ENCODE measurements around the gene DENND2A. TPM values are rescaled to one million over a fixed set of nuclear protein-coding genes. Genes with fewer than 3 reads are reported as not detected.

The DENND2A gene
- total and polyA plus RNA-seq, 2 donors (not counting 1 experiment from before 2014, with no cell fraction given): 30.6 to 39.0 TPM

DNA sequence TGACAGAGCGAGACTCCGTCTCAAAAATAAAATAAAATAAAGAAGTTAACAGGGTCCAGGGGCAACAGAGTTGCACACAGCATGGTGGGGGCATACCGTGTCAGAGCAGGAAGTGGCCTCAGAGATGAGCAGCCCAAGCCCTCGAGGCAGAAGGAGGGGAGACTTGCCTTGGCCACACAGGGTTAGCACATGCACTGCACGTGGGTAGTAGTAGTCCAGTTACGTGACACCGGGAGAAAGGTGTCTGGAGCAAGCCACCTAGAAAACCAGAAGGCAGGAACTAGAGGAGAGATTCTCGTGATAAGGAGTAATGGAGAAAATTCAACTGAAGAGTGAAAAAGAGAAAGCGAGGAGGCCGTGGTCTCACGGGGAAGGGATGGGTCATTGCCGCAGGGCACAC is 9.8 kb upstream of the DENND2A start:
- Histone ChIP-seq H3K27me3 (ENCODE audit: control insufficient read depth, insufficient read depth, low read length) (no peaks in the 10 kb centered on the region), H4K20me1 (ENCODE audit: control insufficient read depth, extremely low read depth, insufficient read depth, low read length) (no peaks in the 10 kb centered on the region), H3K9me3 (ENCODE audit: control insufficient read depth, insufficient read depth, low read depth, low read length) (no peaks in the 10 kb centered on the region), H3K4me1 (ENCODE audit: control insufficient read depth, extremely low read depth, insufficient read depth, low read length) (no peaks in the 10 kb centered on the region), H3K9ac (ENCODE audit: insufficient read depth, low read length) (no peak overlapping the region), H3K4me3 (replicated peaks in 1 of 4; ENCODE audit: control extremely low read depth in 1 of 4, insufficient read depth in 1 of 4, low read depth in 3 of 4, low read length in 4 of 4) (no peak overlapping the region), H3K27ac (ENCODE audit: insufficient read depth, low read length) (no peak overlapping the region), H2AFZ (ENCODE audit: low read length) (no peak overlapping the region), H3K79me2 (ENCODE audit: control insufficient read depth, insufficient read depth, low read length) (no peaks in the 10 kb centered on the region), H3K36me3 (ENCODE audit: control insufficient read depth, insufficient read depth, low read length) (no peaks in the 10 kb centered on the region), H3K4me2 (ENCODE audit: extremely low read depth, insufficient read depth, low read length) (no peak overlapping the region)
- DNase-seq (ENCODE audit: low read depth in 2 of 2): no peak
- no peak for TF ChIP-seq EZH2 (IDR thresholded peaks at IDR 0.05; ENCODE audit: low read length, missing control alignments)
- TF ChIP-seq CTCF (conservative IDR thresholded peaks at IDR 0.05 in 1 of 2, IDR thresholded peaks at IDR 0.05 in 1 of 2; ENCODE audit: low read depth in 1 of 2, low read length in 2 of 2): no peak

GRCh38 chr7:140649556-140650205 is 9.1 kb upstream of the DENND2A start:
- H3K4me2 ChIP-seq (ENCODE audit: extremely low read depth, insufficient read depth, low read length): no peak overlapping the region
- TF ChIP-seq EZH2 (IDR thresholded peaks at IDR 0.05; ENCODE audit: low read length, missing control alignments) (no peak), CTCF (conservative IDR thresholded peaks at IDR 0.05 in 1 of 2, IDR thresholded peaks at IDR 0.05 in 1 of 2; ENCODE audit: low read depth in 1 of 2, low read length in 2 of 2) (no peak)
- no peaks in the 10 kb centered on the region for H3K4me1 ChIP-seq (ENCODE audit: control insufficient read depth, extremely low read depth, insufficient read depth, low read length)
- H3K9me3 ChIP-seq (ENCODE audit: control insufficient read depth, insufficient read depth, low read depth, low read length): no peaks in the 10 kb centered on the region
- H4K20me1 ChIP-seq (ENCODE audit: control insufficient read depth, extremely low read depth, insufficient read depth, low read length): no peaks in the 10 kb centered on the region
- H3K79me2 ChIP-seq (ENCODE audit: control insufficient read depth, insufficient read depth, low read length): no peaks in the 10 kb centered on the region
- no peaks in the 10 kb centered on the region for H3K36me3 ChIP-seq (ENCODE audit: control insufficient read depth, insufficient read depth, low read length)
- no peak overlapping the region for H3K4me3 ChIP-seq (replicated peaks in 1 of 4; ENCODE audit: control extremely low read depth in 1 of 4, insufficient read depth in 1 of 4, low read depth in 3 of 4, low read length in 4 of 4)
- DNase-seq (ENCODE audit: low read depth in 2 of 2): peak in 1 of 2 donors; percentile 57
- H2AFZ ChIP-seq (ENCODE audit: low read length): no peak overlapping the region
- no peaks in the 10 kb centered on the region for H3K27me3 ChIP-seq (ENCODE audit: control insufficient read depth, insufficient read depth, low read length)
- no peak overlapping the region for H3K9ac ChIP-seq (ENCODE audit: insufficient read depth, low read length)
- no peak overlapping the region for H3K27ac ChIP-seq (ENCODE audit: insufficient read depth, low read length)

GRCh38 chr7:140646931-140647647 is 6.5 kb upstream of the DENND2A start:
- no peaks in the 10 kb centered on the region for H3K4me1 ChIP-seq (ENCODE audit: control insufficient read depth, extremely low read depth, insufficient read depth, low read length)
- H3K4me3 ChIP-seq (replicated peaks in 1 of 4; ENCODE audit: control extremely low read depth in 1 of 4, insufficient read depth in 1 of 4, low read depth in 3 of 4, low read length in 4 of 4): no peak overlapping the region
- no peaks in the 10 kb centered on the region for H3K79me2 ChIP-seq (ENCODE audit: control insufficient read depth, insufficient read depth, low read length)
- H4K20me1 ChIP-seq (ENCODE audit: control insufficient read depth, extremely low read depth, insufficient read depth, low read length): no peaks in the 10 kb centered on the region
- H3K9me3 ChIP-seq (ENCODE audit: control insufficient read depth, insufficient read depth, low read depth, low read length): no peaks in the 10 kb centered on the region
- H3K36me3 ChIP-seq (ENCODE audit: control insufficient read depth, insufficient read depth, low read length): no peaks in the 10 kb centered on the region
- no peak overlapping the region for H3K9ac ChIP-seq (ENCODE audit: insufficient read depth, low read length)
- DNase-seq (ENCODE audit: low read depth in 2 of 2): peak in 1 of 2 donors; percentile 34
- no peak overlapping the region for H3K27ac ChIP-seq (ENCODE audit: insufficient read depth, low read length)
- H2AFZ ChIP-seq (ENCODE audit: low read length): no peak overlapping the region
- no peaks in the 10 kb centered on the region for H3K27me3 ChIP-seq (ENCODE audit: control insufficient read depth, insufficient read depth, low read length)
- no peak overlapping the region for H3K4me2 ChIP-seq (ENCODE audit: extremely low read depth, insufficient read depth, low read length)
- TF ChIP-seq CTCF (conservative IDR thresholded peaks at IDR 0.05 in 1 of 2, IDR thresholded peaks at IDR 0.05 in 1 of 2; ENCODE audit: low read depth in 1 of 2, low read length in 2 of 2) (peak; percentile 41 to 70), EZH2 (IDR thresholded peaks at IDR 0.05; ENCODE audit: low read length, missing control alignments) (no peak)

Measured in fibroblast of lung (primary cell).